Left forelimb (tissue), 1 donor: Measurements from ENCODE around the gene KCNC3.

ENCODE experiments used
- DNase-seq: peaks from one replicate; pipeline ENCODE4 v3.0.0-alpha.2; 2018; ENCODE audit warnings: low spot score

KCNC3 gene

GRCh38 chr19:50329146-50329925 is at the start of gene KCNC3:
KCNC3 (minus strand) TSS chr19:50329377; CDS start chr19:50329082, 295 bp downstream.
- peak; percentile 97 for DNase-seq

- no peak for DNase-seq
Observed at GRCh38 chr19:50378863-50379236, 49.7 kb upstream of the KCNC3 start.

GRCh38 chr19:50378169-50378862 is 49.1 kb upstream of the KCNC3 start:
- DNase-seq, result no peak

- no peak for DNase-seq
Observed at GRCh38 chr19:50377517-50377916, 48.3 kb upstream of the KCNC3 start.

- DNase-seq, result no peak
Observed at GRCh38 chr19:50377051-50377461, 47.9 kb upstream of the KCNC3 start.

- peak; percentile 96 for DNase-seq
Observed at GRCh38 chr19:50376166-50377050, 47.2 kb upstream of the KCNC3 start, which contains the start of gene NR1H2. NR1H2 (plus strand) TSS chr19:50376457; CDS start chr19:50377606, 1,149 bp downstream.

- no peak for DNase-seq
Observed at GRCh38 chr19:50371914-50372475, 42.8 kb upstream of the KCNC3 start.

GRCh38 chr19:50368649-50369570 is 39.7 kb upstream of the KCNC3 start:
- DNase-seq, result peak; percentile 91

- DNase-seq, result no peak
Observed at GRCh38 chr19:50365434-50366306, 36.5 kb upstream of the KCNC3 start, which contains the start of gene NAPSA. NAPSA (minus strand) TSS chr19:50365639; CDS start chr19:50365621, 18 bp downstream.

- no peak for DNase-seq
Observed at GRCh38 chr19:50362656-50363424, 33.7 kb upstream of the KCNC3 start.

- DNase-seq, result no peak
Observed at GRCh38 chr19:50362030-50362412, 32.8 kb upstream of the KCNC3 start.

GRCh38 chr19:50361290-50362029 is 32.3 kb upstream of the KCNC3 start:
- no peak for DNase-seq

- no peak for DNase-seq
Observed at GRCh38 chr19:50359328-50359818, 30.2 kb upstream of the KCNC3 start.

GRCh38 chr19:50358483-50359327 is 29.5 kb upstream of the KCNC3 start:
- peak; percentile 88 for DNase-seq

GRCh38 chr19:50357178-50358100 is 28.3 kb upstream of the KCNC3 start:
- DNase-seq, result peak; percentile 80

GRCh38 chr19:50356691-50357177 is 27.6 kb upstream of the KCNC3 start:
- DNase-seq, result no peak
